Smooth muscle cell (in vitro differentiated cells): ENCODE results near the gene VDR. TPM values are rescaled to one million over a fixed set of nuclear protein-coding genes. Genes with fewer than 3 reads are reported as not detected.

Experiments used
- DNase-seq: peaks from one replicate; lab custom pipeline; 2025; ENCODE audit not compliant: unreplicated experiment; lab: John Stamatoyannopoulos, UW
- H2AFZ ChIP-seq: fragments of 200-600 bp; sonication (generic); 2 replicates; pipeline ENCODE4 v1.6.0; 2016; ENCODE audit warnings: antibody characterized with exemption, low read depth, mild to moderate bottlenecking
- H3F3A ChIP-seq: fragments of 200-600 bp; sonication (generic); 2 replicates; pipeline ENCODE4 v1.6.0; 2017; ENCODE audit warnings: antibody characterized with exemption, low read depth
- H3K27ac ChIP-seq: fragments of 200-600 bp; sonication (generic); 2 replicates; pipeline ENCODE4 v1.5.1; 2016; ENCODE audit warnings: low read depth, mild to moderate bottlenecking
- H3K27me3 ChIP-seq: fragments of 200-600 bp; sonication (generic); 2 replicates; pipeline ENCODE4 v1.6.1; 2016; ENCODE audit warnings: low read depth, mild to moderate bottlenecking
- H3K36me3 ChIP-seq: fragments of 200-600 bp; sonication (generic); 2 replicates; pipeline ENCODE4 v1.5.1; 2016; ENCODE audit warnings: low read depth
- H3K4me1 ChIP-seq: fragments of 200-600 bp; sonication (generic); 2 replicates; pipeline ENCODE4 v1.5.1; 2016; ENCODE audit warnings: low read depth
- H3K4me2 ChIP-seq: fragments of 200-600 bp; sonication (generic); 2 replicates; pipeline ENCODE4 v1.6.0; 2016; ENCODE audit warnings: mild to moderate bottlenecking
- H3K4me3 ChIP-seq: fragments of 200-600 bp; sonication (generic); 2 replicates; pipeline ENCODE4 v1.5.1; 2016; ENCODE audit warnings: mild to moderate bottlenecking
- H3K79me2 ChIP-seq: fragments of 200-600 bp; sonication (generic); 2 replicates; pipeline ENCODE4 v1.6.0; 2016; ENCODE audit warnings: low read depth, mild to moderate bottlenecking
- H3K9ac ChIP-seq: fragments of 200-600 bp; sonication (generic); 2 replicates; pipeline ENCODE4 v1.6.0; 2016; ENCODE audit warnings: low read depth
- H3K9me3 ChIP-seq: fragments of 200-600 bp; sonication (generic); replicated peaks from 2 replicates; pipeline ENCODE4 v1.5.1; 2016; ENCODE audit warnings: low read depth
- H4K20me1 ChIP-seq: fragments of 200-600 bp; sonication (generic); 2 replicates; pipeline ENCODE4 v1.6.0; 2016; ENCODE audit warnings: low read depth
- CTCF ChIP-seq: fragments of 200-600 bp; sonication (generic); IDR thresholded peaks from 2 replicates; pipeline ENCODE4 v1.5.1; 2017; ENCODE audit warnings: borderline replicate concordance, mild to moderate bottlenecking, antibody characterized with exemption; ENCODE audit not compliant: insufficient read depth, poor library complexity, severe bottlenecking
- WGBS: methylation state at CpG from one replicate; pipeline ENCODE4 v1.1.7; 2016; ENCODE audit warnings: low lambda C conversion rate; 5-methylcytosine and 5-hydroxymethylcytosine counted together
- polyA plus RNA-seq: library from polyadenylated mRNA; unstranded; fragments of >200 nt; fragmentation: Nextera tagmentation; extraction: Ambion mirVana; gene quantifications from 2 replicates; pipeline ENCODE4 v1.2.1, GENCODE V29; 2016
- total RNA-seq: library from RNA; depleted of rRNA; stranded (reverse); fragments of >200 nt; gene quantifications from 2 replicates; pipeline ENCODE4 v1.2.3, GENCODE V29; 2014

The VDR gene
- total and polyA plus RNA-seq, 2 experiments from 2014 or later: 8.0 to 16.5 TPM

GRCh38 chr12:47846294-47846996, 58.3 kb downstream of the VDR start:
- DNase-seq: no peak
- Histone ChIP-seq H3K36me3 (no peaks in the 10 kb centered on the region), H2AFZ (no peak overlapping the region), H3K79me2 (no peaks in the 10 kb centered on the region), H3K27ac (no peak overlapping the region), H3K4me2 (no peak overlapping the region), H3K27me3 (no peaks in the 10 kb centered on the region), H4K20me1 (no peaks in the 10 kb centered on the region), H3F3A (peaks cover 2% of the 10 kb centered on the region), H3K9ac (no peak overlapping the region), H3K4me3 (no peak overlapping the region), H3K4me1 (peaks cover 17% of the 10 kb centered on the region), H3K9me3 (no peaks in the 10 kb centered on the region)
- TF ChIP-seq CTCF: no peak
- WGBS: 89% methylated on average over 14 of the region's 14 CpGs

GRCh38 chr12:47845081-47845480, 59.7 kb downstream of the VDR start:
- no peak overlapping the region for H2AFZ ChIP-seq
- H3K9ac ChIP-seq: no peak overlapping the region
- H3K9me3 ChIP-seq: no peaks in the 10 kb centered on the region
- no peaks in the 10 kb centered on the region for H3K36me3 ChIP-seq
- no peaks in the 10 kb centered on the region for H4K20me1 ChIP-seq
- DNase-seq: no peak
- no peaks in the 10 kb centered on the region for H3K27me3 ChIP-seq
- no peak overlapping the region for H3K4me2 ChIP-seq
- peaks cover 7% of the 10 kb centered on the region for H3F3A ChIP-seq
- TF ChIP-seq CTCF: no peak
- no peaks in the 10 kb centered on the region for H3K79me2 ChIP-seq
- H3K27ac ChIP-seq: no peak overlapping the region
- 96% methylated on average over 8 of the region's 8 CpGs for WGBS
- H3K4me3 ChIP-seq: no peak overlapping the region
- peaks cover 8% of the 10 kb centered on the region for H3K4me1 ChIP-seq

GRCh38 chr12:47844264-47845019, 60.4 kb downstream of the VDR start:
- no peak for DNase-seq
- 93% methylated on average over 28 of the region's 28 CpGs for WGBS
- Histone ChIP-seq H3K27me3 (no peaks in the 10 kb centered on the region), H3K4me3 (no peak overlapping the region), H3K27ac (no peak overlapping the region), H3K9ac (no peak overlapping the region), H3K4me2 (no peak overlapping the region), H3K36me3 (no peaks in the 10 kb centered on the region), H3K9me3 (no peaks in the 10 kb centered on the region), H3K79me2 (no peaks in the 10 kb centered on the region), H4K20me1 (no peaks in the 10 kb centered on the region), H2AFZ (no peak overlapping the region), H3K4me1 (peaks cover 8% of the 10 kb centered on the region), H3F3A (peaks cover 7% of the 10 kb centered on the region)
- no peak for TF ChIP-seq CTCF
